Colonic mucosa (tissue), 4 donors: Measurements from ENCODE around the gene PPP1CA. TPM values are rescaled to one million over a fixed set of nuclear protein-coding genes. Genes with fewer than 3 reads are reported as not detected.

Experiments
- DNase-seq: peaks from one replicate; pipeline ENCODE4 v3.0.0-alpha.2; 2020
- H3K27ac ChIP-seq: fragments of 200-600 bp; one replicate; pipeline ENCODE4 v1.8.0; 2021
- H3K27me3 ChIP-seq: fragments of 200-600 bp; one replicate; pipeline ENCODE4 v1.8.0; 2021
- H3K36me3 ChIP-seq: fragments of 200-600 bp; one replicate; pipeline ENCODE4 v1.8.0; 2021
- H3K4me1 ChIP-seq: fragments of 200-600 bp; one replicate; pipeline ENCODE4 v1.8.0; 2021; ENCODE audit warnings: mild to moderate bottlenecking
- H3K4me3 ChIP-seq: fragments of 200-600 bp; one replicate; pipeline ENCODE4 v1.8.0; 2021
- H3K9ac ChIP-seq, 2 donors: one replicate each; pipeline ENCODE4 v1.7.0; 2013; ENCODE audit warnings: control low read depth in 2 of 2, low read depth in 2 of 2, low read length in 2 of 2
- H3K9me3 ChIP-seq: fragments of 200-600 bp; one replicate; pipeline ENCODE4 v1.8.0; 2021
- intact Hi-C: fragments of 100-400 bp; cut with DNase I; formaldehyde crosslinking; loops from one replicate; pipeline ENCODE4 v1.14.1; 2022
- total RNA-seq, 2 donors: library from RNA; stranded (reverse); fragmentation: NEBNext Ultra II Directional in 1 of 2; extraction: Animal tissue kit (Norgen Biotek cat#: 25700) in 1 of 2; gene quantifications; one replicate each; pipeline ENCODE4 v1.2.1, GENCODE V29; 2021
- TF ChIP-seq, protein P1 (sequence below): fragments of 200-600 bp; IDR thresholded peaks from one replicate; pipeline ENCODE4 v1.8.0; 2022; ENCODE audit warnings: antibody characterized with exemption, mild to moderate bottlenecking
- donor health status: healthy.
- donor health status: DM: no; HTN: no; CAD: no.
- donor health status: DM: no; HTN: no; CAD: no.

Gene PPP1CA
- total RNA-seq, 2 donors from 2014 or later = 242 to 280 TPM

DNA sequence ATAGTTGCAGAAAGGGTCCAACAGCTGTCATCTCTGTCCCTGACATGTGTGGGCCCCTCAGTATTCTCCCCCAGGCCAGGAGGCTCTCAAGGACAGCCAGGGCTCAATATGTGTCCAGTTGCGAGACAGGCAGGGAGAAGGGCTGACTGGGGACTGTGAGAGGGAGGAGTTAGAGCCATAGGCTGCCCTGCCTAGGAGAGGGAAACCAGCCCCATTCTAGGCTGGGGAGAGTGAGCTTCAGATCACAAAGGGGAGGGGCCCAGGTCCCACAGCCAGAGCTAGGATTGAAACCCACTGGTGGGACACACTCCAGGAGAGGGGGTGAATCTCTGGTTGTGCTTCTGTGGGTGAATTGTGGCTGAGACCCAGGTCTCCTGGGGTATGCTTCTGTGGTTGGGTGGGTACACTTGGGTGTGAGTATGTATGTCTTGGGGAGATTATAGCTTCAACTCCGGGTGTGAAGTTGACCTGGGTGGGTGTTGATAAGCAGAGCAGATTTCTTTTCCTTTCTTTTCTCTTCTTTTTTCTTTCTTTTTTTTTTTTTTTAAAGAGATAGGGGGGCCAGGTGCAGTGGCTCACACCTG lies 11.7 kb upstream of the PPP1CA start:
- TF ChIP-seq, protein P1, sequence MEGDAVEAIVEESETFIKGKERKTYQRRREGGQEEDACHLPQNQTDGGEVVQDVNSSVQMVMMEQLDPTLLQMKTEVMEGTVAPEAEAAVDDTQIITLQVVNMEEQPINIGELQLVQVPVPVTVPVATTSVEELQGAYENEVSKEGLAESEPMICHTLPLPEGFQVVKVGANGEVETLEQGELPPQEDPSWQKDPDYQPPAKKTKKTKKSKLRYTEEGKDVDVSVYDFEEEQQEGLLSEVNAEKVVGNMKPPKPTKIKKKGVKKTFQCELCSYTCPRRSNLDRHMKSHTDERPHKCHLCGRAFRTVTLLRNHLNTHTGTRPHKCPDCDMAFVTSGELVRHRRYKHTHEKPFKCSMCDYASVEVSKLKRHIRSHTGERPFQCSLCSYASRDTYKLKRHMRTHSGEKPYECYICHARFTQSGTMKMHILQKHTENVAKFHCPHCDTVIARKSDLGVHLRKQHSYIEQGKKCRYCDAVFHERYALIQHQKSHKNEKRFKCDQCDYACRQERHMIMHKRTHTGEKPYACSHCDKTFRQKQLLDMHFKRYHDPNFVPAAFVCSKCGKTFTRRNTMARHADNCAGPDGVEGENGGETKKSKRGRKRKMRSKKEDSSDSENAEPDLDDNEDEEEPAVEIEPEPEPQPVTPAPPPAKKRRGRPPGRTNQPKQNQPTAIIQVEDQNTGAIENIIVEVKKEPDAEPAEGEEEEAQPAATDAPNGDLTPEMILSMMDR = no peak
- Histone ChIP-seq H3K36me3 (no peaks in the 10 kb centered on the region), H3K27me3 (no peaks in the 10 kb centered on the region), H3K4me1 (no peaks in the 10 kb centered on the region), H3K9me3 (no peaks in the 10 kb centered on the region), H3K4me3 (no peak overlapping the region), H3K9ac (no peak overlapping the region), H3K27ac (no peak overlapping the region)
- no peak for DNase-seq
- intact Hi-C loops = no loop called here

DNA sequence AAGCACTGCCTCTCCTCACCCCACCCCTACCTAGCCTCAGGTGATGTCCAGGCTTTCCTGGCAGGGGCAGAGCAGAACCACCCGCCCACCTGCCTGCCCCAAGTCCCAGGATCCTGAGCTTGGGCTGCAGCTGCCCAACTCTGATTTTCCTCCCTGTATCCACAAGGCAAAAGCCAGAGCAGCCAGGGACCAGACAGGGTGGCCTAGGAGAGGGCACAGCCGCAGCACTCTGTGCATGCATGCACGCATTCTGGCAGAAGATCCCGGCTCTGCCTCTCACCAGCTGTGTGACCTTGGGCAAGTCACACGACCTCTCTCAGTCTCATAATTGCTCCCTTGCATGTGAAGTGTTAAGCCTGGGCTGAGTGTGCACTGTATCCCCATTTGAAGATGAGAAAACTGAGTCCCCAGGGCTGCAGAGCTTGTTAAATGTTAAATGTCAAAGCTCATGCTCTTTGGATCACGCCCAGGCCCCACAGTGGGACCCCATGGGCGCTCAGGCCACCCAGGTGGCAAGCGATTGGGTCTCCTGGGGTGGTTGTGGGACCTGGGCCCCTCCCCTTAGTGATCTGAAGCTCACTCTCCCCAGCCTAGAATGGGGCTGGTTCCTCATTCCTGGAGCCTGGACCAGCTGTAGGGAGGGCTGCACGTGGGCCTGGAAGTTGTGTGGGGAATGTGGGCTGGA lies 11.0 kb upstream of the PPP1CA start:
- no peak overlapping the region for H3K4me3 ChIP-seq
- TF ChIP-seq, protein P1 = no peak
- H3K9me3 ChIP-seq = no peaks in the 10 kb centered on the region
- no peaks in the 10 kb centered on the region for H3K36me3 ChIP-seq
- DNase-seq = no peak
- no peaks in the 10 kb centered on the region for H3K27me3 ChIP-seq
- H3K9ac ChIP-seq = no peak overlapping the region
- H3K27ac ChIP-seq = no peak overlapping the region
- intact Hi-C loops = no loop called here
- no peaks in the 10 kb centered on the region for H3K4me1 ChIP-seq

DNA sequence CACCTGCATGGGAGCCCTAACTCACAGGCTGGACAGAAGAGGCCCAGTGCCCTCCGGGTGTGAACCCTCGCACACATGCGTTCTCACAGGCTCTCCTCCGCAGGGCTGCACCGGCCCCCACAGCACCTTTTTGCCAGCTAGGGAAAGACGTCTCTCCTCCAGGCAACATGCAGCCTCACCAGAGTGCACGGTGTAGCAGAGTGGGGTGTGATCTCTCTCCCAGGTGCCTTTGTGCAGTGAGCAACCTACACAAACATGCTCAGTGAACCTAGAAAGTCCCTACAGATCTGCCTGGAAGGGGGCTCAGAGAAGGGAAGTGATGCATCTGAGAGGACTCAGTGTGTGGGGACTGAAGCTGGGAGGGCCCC lies 10.1 kb upstream of the PPP1CA start:
- no peak for DNase-seq
- Histone ChIP-seq H3K27ac (no peak overlapping the region), H3K27me3 (no peaks in the 10 kb centered on the region), H3K4me3 (no peak overlapping the region), H3K4me1 (no peaks in the 10 kb centered on the region), H3K9ac (no peak overlapping the region), H3K9me3 (no peaks in the 10 kb centered on the region), H3K36me3 (no peaks in the 10 kb centered on the region)
- intact Hi-C loops = no loop called here
- TF ChIP-seq, protein P1 = no peak

DNA sequence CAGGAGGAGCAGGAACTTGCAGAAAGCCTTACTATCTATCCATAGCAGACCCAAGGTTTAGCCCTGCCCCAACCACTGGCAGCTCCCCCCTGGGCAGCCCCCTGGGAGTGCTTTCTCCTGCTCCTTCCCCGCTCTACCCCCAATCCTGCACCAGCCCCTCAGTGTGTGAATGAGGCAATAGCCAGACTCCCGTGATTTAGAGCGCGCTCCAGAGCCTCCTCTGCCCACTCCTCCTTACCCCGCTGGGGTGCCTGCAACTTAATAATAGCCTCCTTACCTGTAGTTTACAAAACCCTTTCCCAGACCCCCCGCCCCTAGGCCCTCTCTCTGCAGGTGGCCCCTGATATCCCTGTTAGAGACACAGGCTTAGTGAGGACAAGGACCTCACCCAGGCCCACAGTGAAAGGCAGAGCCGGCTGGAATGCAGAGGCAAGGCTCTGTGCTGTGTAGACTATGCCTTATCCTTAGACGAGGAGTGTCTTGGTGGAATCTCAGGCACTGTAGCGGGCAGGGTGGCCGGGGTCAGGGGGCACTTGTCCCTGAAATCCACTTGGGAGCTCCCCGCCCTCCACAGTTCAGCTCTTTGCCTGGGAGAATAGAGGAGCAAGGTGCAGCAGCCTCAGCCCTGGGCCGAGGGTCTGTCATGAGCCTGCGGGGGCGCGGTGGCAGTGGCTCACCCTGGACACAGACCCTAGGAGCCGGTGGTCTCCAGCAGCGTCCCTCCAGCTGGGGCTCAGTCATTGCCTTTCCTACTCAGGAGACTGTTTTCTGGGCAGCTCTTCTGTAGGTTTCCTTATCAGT lies 9.5 kb upstream of the PPP1CA start:
- intact Hi-C loops = no loop called here
- Histone ChIP-seq H3K4me1 (no peaks in the 10 kb centered on the region), H3K4me3 (no peak overlapping the region), H3K27ac (no peak overlapping the region), H3K9ac (no peak overlapping the region), H3K9me3 (no peaks in the 10 kb centered on the region), H3K27me3 (no peaks in the 10 kb centered on the region), H3K36me3 (no peaks in the 10 kb centered on the region)
- DNase-seq = no peak
- TF ChIP-seq, protein P1 = no peak

DNA sequence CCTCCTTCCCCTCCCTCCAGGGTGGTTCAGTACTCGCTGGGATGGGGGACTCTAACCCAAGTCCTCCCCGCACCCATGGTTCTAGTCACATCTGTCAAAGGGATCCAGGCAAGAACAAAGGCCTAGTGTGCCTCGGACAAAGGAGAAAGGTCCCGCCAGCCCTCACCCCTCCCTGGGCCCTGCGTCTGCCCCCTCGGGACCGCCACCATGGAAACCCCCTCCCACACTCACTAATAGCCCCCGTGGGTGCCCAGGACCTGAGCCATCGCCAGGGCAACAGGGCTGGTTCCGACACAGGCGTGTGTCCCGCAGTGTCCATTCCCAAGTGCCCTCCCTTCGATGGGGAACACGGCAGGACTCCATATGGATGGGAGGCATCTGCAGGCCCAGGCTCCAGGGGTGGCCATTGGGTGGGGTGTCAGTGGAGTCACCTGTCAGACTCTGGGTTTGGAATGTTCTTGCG lies 8.7 kb upstream of the PPP1CA start:
- Histone ChIP-seq H3K4me3 (no peak overlapping the region), H3K27ac (no peak overlapping the region), H3K4me1 (no peaks in the 10 kb centered on the region), H3K36me3 (no peaks in the 10 kb centered on the region), H3K9ac (peak overlapping the region in 1 of 2 donors; percentile 63), H3K27me3 (no peaks in the 10 kb centered on the region), H3K9me3 (no peaks in the 10 kb centered on the region)
- intact Hi-C loops = no loop called here
- TF ChIP-seq, protein P1 = no peak
- DNase-seq = no peak
